DMS 273 (cell line): ENCODE results near the gene PFKFB2.

Source experiments
- DNase-seq: peaks from one replicate; lab custom pipeline; 2025; ENCODE audit not compliant: unreplicated experiment; lab: John Stamatoyannopoulos, UW

PFKFB2 gene

GRCh38 chr1:207021876-207022596, 31.0 kb upstream of the PFKFB2 start:
- no peak for DNase-seq

DNA sequence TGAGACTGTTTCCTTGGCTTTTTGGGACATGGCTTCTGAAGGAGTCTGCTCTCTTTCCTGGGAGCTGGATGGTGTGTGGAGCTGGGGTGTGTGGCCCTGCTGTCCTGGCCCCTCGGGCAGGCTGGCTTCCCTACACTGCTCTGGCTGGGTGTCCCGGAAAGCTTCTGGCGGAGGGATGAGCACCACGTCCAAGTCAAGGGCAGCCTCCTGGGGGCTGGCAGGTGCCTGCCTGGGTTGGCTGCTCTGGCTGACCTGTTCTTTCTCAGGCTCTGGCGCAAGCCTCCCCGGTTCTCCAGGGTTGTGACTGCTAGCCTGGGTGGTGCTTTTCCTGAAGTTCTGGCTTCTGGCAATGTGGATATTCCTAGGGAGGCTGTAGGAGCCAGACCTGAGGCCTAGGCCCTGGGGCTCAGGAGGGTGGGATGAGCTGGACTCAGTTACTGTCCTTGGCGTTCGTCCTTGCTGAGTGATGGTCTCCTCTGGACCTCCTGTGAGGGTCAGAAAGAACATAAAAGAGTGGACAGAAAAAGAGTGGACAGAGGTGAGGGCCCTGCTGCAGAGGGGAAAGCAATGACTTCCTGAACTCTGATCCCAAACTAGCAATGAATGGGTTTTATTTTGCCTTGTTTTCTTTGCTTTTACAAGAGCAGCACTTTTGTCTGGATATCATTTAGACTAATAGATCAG, 29.9 kb upstream of the PFKFB2 start:
- no peak for DNase-seq

DNA sequence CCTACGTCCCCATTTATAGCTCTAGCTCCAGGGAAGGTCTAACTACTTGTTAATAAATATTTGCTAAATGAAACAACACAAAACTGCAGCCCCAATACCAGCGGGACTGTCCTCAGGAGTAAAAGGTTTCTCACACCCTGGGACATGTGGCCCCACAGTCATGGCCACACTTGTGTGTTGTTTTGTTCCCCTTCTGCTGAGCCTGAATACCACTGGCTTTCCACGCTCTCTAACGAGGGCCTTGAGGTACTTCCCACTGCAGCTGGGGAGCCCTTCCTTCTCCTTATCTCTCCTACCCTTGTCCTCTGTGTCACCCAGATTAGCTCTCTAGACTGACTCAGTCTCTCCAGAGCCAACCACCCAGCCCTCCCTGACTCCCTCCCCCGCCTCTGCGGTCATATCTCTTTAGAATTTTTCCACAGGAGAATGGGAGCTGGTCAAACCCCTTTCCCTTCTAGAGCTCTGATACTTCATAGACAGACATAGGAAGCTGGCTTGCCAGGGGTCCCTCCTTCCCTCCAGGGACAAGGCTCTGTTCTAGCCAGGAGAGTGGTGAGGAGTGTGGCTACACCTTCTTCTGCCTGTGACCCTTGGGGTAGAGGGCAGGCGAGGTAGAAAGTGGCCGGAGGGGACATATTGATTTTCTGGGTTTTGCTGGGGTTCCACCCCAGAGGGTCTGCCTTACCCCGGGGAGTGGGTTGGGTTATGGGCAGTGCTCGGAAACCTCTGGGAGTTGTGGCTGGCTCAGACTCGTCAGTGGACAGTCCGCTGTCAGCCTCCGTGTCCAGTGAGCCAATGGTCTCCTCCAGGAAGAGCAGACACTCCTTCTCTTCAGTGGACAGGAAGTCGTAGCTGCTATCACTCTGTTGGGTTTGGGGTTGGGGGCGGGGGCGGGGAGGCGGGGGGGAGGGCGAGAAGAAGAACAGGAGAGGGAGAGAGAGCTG, 28.6 kb upstream of the PFKFB2 start:
- DNase-seq = no peak

DNA sequence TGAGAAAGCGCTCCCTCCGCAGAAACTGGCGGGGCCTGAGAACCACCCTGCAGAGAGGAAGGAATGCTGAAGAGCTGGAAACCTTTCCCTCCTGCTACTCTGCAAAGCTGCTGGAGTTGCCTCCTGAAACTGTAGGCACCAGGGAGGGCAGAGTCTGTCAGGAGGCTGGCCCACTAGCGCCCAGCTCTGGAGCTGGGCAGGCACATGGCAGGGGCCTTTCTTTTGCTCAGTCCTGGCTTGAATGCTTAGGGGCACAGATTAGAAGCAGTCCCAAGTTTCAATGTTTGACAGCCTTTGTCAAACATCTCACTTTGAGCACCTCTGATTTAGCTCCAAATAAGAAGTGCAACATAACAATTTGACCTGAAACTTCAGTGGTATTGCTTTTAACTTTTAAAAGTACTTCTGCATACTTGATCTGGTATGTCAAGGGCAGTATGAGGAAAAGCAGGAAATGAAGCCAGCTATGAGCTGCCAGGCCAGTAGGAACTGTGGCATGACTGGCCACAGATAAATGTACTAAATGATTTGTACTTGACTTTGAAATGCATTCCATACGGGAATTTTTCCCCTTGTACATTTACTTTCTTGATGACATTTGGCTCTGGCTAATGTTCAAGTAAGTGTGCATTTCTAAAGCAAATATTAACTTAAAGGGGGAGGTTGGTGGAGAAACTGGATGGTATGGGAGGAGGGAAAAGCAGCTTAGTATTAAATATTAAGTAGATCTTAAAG, 27.8 kb upstream of the PFKFB2 start:
- DNase-seq = no peak

DNA sequence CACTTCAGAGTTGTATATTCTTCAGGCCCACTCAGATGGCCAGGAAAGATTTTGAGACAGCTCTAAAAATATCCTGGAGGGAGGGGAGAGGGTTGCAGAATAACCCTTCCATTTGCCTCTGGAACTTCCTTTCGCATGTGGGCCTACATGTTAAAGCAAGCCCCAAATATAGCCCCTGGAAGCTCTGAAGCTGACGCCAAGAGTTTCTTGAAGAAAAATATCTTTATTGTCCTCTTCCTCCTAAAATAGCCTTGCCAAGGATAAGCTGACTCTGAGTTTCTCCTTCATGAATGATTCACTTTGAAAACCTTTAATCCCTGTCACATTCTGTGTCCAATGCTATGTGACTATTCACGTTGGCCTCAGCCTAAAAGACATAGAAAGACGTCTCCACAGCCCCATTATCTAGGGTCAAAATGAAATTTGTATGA, 27.0 kb upstream of the PFKFB2 start:
- no peak for DNase-seq

- DNase-seq = no peak
Measured at GRCh38 chr1:207027206-207027777, 25.8 kb upstream of the PFKFB2 start.

DNA sequence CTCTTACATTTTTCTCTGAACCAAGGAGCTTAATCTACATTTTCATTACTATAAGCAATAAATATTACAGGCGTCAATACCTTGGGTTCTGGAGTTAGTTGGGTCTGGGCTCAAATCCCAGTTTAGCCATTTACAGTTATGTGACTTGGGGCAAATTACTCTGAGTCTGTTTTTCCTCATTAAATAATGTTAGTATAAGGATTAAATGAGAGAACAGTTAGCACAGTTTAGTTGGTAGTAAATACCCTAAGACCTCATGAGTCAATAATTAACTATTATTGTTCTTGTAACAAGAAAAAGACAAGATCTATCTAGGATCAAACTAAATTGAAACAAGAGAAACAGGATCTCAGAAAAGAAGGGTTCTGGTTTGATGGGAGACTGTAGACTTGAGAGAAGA, 25.2 kb upstream of the PFKFB2 start:
- no peak for DNase-seq

DNA sequence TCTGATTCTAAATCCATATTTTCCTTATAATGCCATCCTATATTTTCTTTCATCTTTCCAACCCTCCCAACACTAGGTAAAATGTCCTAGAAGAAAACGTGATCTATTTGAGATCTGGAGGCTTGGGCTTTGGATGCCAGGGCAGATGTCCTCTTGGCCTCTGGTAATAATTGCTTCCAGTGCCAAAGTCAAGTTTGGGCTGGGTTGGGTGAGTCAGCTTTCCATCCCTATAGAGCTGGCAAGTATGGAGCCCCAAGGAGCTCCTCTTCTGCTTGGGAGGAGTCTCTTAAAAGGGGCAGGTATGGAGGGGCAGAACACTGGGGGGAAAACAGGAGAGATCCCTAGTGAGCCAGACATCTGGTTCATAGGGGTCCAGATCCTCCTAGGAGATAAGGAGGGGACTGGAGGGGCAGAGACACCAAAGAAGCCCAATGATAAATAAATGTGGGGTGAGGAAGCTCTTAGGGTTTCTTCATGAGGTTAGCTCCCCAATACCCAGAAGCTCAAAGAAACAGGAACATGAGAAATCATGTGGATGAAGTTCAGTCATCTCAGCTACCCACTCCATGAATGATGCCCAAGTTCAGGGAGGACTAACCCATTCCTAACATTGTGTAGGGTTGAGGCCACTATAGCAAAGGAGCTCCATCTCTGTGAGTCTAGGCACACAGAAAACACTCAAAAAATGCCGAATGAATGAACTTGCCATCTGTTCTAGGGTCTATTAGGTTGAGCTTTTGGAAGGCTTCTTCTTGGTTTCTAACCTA, 24.0 kb upstream of the PFKFB2 start:
- DNase-seq = no peak

DNA sequence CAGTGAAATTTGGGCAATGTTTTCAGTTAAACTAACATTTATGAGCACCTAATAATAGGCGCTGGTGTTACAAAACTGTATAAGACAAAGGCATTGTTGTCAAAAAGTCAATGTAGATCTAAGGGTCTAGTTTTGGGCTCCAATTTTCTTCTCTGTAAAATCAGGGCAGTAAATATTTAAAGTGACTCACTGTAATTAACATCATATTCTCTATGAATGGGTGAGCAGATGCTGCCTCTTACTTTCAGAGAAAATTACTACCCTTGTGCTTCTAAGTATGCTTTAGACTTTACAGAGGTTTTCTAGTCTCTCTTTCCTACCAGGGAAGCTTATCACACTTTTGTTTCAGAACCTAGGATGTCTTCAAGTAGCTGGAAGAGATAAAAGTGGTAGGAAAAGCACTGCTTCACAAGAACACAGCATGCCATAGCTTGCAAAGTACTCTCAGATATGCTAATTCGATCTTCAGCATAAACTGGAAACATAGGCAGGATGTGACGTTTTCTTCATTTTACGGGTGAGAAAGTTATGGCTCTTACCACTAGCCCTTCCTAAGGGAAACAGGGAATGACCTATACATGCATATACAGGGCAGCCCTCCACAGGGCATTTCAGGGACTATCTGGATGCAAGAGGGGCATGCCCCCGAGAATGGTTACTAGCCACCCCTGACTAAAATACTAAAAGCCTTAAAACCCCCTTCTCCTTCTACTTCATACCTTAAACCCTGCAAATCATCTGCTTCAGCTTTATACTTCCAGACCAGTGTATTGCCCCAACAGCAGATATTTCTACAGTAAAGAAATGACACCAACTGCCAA, 23.2 kb upstream of the PFKFB2 start:
- DNase-seq = no peak

DNA sequence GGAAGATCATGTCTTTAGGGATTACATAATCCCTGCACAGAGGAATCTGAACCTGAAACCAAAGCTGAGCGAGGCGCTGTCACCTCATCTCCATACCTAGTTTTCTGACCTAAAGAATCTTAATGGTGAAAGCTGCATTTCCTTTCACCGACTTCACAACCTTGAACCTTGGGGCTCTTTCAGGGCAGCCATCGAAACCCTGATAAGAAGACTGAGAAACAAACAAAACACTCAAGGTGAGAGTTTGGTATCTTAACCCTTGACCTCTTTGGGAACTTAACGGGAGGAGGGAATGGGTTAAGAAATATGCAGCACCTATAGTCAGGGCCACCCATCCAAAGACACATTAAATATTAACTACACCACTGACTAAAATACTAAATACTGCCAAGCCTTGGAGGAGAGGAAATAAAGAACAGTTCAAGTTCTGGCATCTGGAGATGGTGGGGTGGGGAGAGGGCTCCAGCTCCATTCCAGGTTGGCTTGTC, 22.5 kb upstream of the PFKFB2 start:
- DNase-seq = no peak

GRCh38 chr1:207031016-207031415, 22.1 kb upstream of the PFKFB2 start:
- DNase-seq = no peak

DNA sequence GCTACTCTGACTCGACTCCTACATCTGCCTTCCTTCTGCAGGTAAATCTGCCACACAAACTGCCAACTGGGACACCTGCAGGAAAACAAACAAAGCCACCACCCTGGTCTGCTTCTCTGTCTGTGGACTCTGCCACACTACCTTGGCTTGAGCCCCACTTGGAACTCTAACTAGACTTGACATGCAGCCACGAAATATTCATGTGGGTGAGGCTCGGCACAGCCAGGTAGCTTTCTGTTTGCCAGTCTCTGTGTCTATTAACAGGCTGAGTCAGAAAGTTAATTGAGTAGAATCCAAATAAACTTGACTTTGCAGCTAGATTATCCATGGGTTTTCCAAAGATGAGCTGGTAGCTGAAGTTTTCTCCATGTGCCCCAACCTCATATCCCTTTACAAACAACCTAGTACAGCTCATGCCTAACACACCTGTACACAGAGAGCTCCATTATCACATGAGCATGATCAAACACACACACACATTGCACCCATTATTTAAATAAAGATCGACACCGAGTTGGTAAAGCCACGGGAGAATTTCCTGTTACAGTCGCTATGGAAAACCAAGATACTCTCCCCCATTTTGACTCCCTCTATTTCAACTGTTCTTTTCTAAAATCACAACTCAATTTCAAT, 21.3 kb upstream of the PFKFB2 start:
- DNase-seq = no peak

- DNase-seq = no peak
Measured at GRCh38 chr1:207032528-207033017, 20.5 kb upstream of the PFKFB2 start, which contains the start of gene C1orf116. Gene C1orf116, minus strand, starts transcription at chr1:207032756. Its CDS starts 5,158 bp downstream, at chr1:207027598.

GRCh38 chr1:207033302-207033701, 19.8 kb upstream of the PFKFB2 start:
- no peak for DNase-seq

GRCh38 chr1:207034208-207034607, 18.9 kb upstream of the PFKFB2 start:
- DNase-seq = no peak

- no peak for DNase-seq
Measured at GRCh38 chr1:207034998-207035397, 18.1 kb upstream of the PFKFB2 start.

DNA sequence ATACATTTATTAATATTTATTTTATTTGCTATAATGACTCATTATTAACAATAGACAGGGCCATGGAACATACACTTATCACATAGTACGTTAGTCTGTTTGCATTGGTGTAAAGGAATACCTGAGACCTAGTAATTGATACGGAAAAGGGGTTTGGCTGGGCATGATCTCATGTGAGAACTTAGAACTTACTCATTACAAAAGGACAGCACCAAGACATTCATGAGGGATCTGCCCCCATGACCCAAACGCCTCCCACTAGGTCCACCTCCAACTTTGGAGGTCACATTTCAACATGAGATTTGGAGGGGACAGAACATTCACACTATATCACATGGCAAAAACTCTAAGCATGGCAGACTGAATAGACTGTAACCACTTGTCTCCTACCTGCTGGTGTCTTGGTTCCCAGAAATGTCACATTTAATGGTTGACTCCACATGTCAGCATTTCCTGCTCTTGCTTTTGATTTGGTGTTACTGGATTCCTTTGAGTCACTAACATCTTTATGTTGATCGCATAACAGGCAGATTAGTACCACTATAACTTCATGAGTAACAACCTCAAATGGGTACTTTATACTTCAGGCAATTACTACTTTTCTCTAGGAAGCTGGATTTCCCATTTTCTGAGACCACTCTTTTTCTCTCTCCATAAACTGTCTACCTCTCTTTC, 17.1 kb upstream of the PFKFB2 start:
- DNase-seq = no peak

DNA sequence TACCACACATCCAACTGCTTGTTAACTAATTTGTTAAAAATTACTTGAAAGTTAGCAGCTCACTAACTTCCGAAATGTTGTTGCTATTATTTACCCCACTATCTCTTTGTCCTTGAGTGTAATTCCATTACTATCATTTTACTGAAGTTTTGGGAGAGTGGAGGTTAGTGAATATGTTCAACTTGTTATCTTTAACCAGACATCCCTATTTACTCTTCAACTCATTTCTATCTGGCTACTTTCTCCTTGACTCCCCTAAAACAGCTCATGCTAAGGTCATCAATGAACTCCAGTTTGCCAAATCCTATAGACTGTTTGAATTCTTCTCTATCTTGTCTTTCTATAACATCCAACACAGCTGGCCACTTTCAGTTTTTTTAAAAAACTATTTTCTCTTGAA, 16.2 kb upstream of the PFKFB2 start:
- DNase-seq = no peak
